HCT116 (cell line): ENCODE results near the gene SHF. TPM values are rescaled to one million over a fixed set of nuclear protein-coding genes. Genes with fewer than 3 reads are reported as not detected.

ENCODE experiments used
- ATAC-seq: fragments of 200-7000 bp; cut with Tn5 transposase; 2 replicates; pipeline ENCODE4 v1.9.1; 2020; ENCODE audit warnings: mild to moderate bottlenecking, moderate library complexity
- BruUV-seq: library from RNA; stranded (reverse); fragments of 400-500 nt; replicated peaks from 2 replicates; lab custom pipeline; 2021; lab: Mats Ljungman, UMichigan
- CTCF ChIA-PET: fragments of 300-600 bp; sonication (Branson Sonifier 250); formaldehyde crosslinking; loops from one replicate; lab custom pipeline; 2021; ENCODE audit warnings: antibody characterized with exemption; lab: Charles Lee
- POLR2A ChIA-PET: fragments of 300-600, 350-600 bp; sonication (Branson Sonifier 250); formaldehyde crosslinking; loops from one replicate; lab custom pipeline; 2021; ENCODE audit warnings: antibody characterized with exemption; lab: Charles Lee
- RAD21 ChIA-PET, 2 experiments: fragments of 300-600 bp; sonication (Branson Sonifier 250); formaldehyde crosslinking; loops; one replicate each; lab custom pipeline; 2023; ENCODE audit warnings: low total read pairs in 2 of 2; ENCODE audit not compliant: uncharacterized antibody in 2 of 2, unreplicated experiment in 2 of 2, low non-redundant PET in 1 of 2; lab: Charles Lee
- DNase-seq: peaks from one replicate; pipeline ENCODE4 v3.0.0-alpha.2; 2010; ENCODE audit warnings: low read depth, low spot score
- H2AFZ ChIP-seq: fragments of 200-600 bp; shearing (Covaris generic), sonication (generic); 2 replicates; pipeline ENCODE4 v1.6.1; 2017; ENCODE audit warnings: low read depth, mixed run types, mixed read lengths, antibody characterized with exemption, low read length; ENCODE audit not compliant: poor library complexity, severe bottlenecking
- H3K27ac ChIP-seq: 2 replicates; pipeline ENCODE4 v1.5.1; 2012; ENCODE audit warnings: low read depth, low read length
- H3K27me3 ChIP-seq: fragments of 200-600 bp; sonication (generic); 2 replicates; pipeline ENCODE4 v1.6.1; 2016; ENCODE audit warnings: mixed run types, low read length, mixed read lengths; ENCODE audit not compliant: insufficient read depth
- H3K36me3 ChIP-seq, 2 experiments: fragments of 200-500 bp in 1 of 2; fragments of 200-600 bp in 1 of 2; sonication (Bioruptor generic) in 1 of 2; sonication (generic) in 1 of 2; 2 replicates each; pipeline versions ENCODE4 v1.5.1 to v1.6.1; 2014 to 2016; ENCODE audit warnings: low read length in 2 of 2, inconsistent platforms in 1 of 2, mixed read lengths in 1 of 2, mixed run types in 1 of 2; ENCODE audit not compliant: insufficient read depth in 2 of 2, control insufficient read depth in 1 of 2
- H3K4me1 ChIP-seq, 2 experiments: fragments of 200-600 bp in 1 of 2; sonication (generic) in 1 of 2; 2 replicates each; pipeline versions ENCODE4 v1.5.1 to v1.6.1; 2012 to 2017; ENCODE audit warnings: low read length in 2 of 2, inconsistent platforms in 1 of 2, mild to moderate bottlenecking in 1 of 2, mixed read lengths in 1 of 2, mixed run types in 1 of 2, moderate library complexity in 1 of 2; ENCODE audit not compliant: insufficient read depth in 2 of 2, control insufficient read depth in 1 of 2
- H3K4me2 ChIP-seq: fragments of 200-600 bp; sonication (generic); 2 replicates; pipeline ENCODE4 v1.6.1; 2017; ENCODE audit warnings: mixed run types, low read length, mixed read lengths
- H3K4me3 ChIP-seq, 2 experiments: fragments of 200-600 bp in 1 of 2; sonication (generic) in 1 of 2; replicated peaks in 1 of 2; 2 replicates each; pipeline ENCODE4 v1.5.1; 2011 to 2016; ENCODE audit warnings: low read length in 2 of 2, control low read depth in 1 of 2, low read depth in 1 of 2, mild to moderate bottlenecking in 1 of 2, mixed read lengths in 1 of 2, mixed run types in 1 of 2
- H3K79me2 ChIP-seq: fragments of 200-600 bp; sonication (generic); 2 replicates; pipeline ENCODE4 v1.6.1; 2017; ENCODE audit warnings: mild to moderate bottlenecking, mixed run types, low read length, moderate library complexity, mixed read lengths; ENCODE audit not compliant: insufficient read depth
- H3K9ac ChIP-seq: fragments of 200-600 bp; sonication (generic); 2 replicates; pipeline ENCODE4 v1.6.1; 2016; ENCODE audit warnings: low read length, mixed read lengths
- H3K9me2 ChIP-seq: fragments of 200-600 bp; sonication (generic), shearing (Covaris generic); 2 replicates; pipeline ENCODE4 v1.6.1; 2017; ENCODE audit warnings: mixed run types, mild to moderate bottlenecking, moderate library complexity; ENCODE audit not compliant: insufficient read depth
- H3K9me3 ChIP-seq, 2 experiments: fragments of 200-500 bp in 1 of 2; fragments of 200-600 bp in 1 of 2; sonication (Bioruptor generic) in 1 of 2; sonication (generic) in 1 of 2; 2 replicates each; pipeline ENCODE4 v1.6.1; 2014 to 2017; ENCODE audit warnings: low read length in 2 of 2, mixed read lengths in 2 of 2, inconsistent platforms in 1 of 2, low read depth in 1 of 2, mild to moderate bottlenecking in 1 of 2, mixed run types in 1 of 2, moderate library complexity in 1 of 2; ENCODE audit not compliant: control insufficient read depth in 1 of 2, insufficient read depth in 1 of 2
- H4K20me1 ChIP-seq: fragments of 200-600 bp; sonication (generic), shearing (Covaris generic); 2 replicates; pipeline ENCODE4 v1.6.1; 2017; ENCODE audit warnings: mixed run types, mild to moderate bottlenecking, moderate library complexity; ENCODE audit not compliant: insufficient read depth
- CTCF ChIP-seq, 3 experiments: fragments of 200-600 bp in 1 of 3; sonication (generic) in 1 of 3; IDR thresholded peaks in 2 of 3; conservative IDR thresholded peaks in 1 of 3; 2 replicates each; pipeline ENCODE4 v1.5.1; 2012 to 2017; ENCODE audit warnings: low read depth in 2 of 3, low read length in 2 of 3, antibody characterized with exemption in 1 of 3, borderline replicate concordance in 1 of 3, control low read depth in 1 of 3, mild to moderate bottlenecking in 1 of 3, mixed read lengths in 1 of 3, mixed run types in 1 of 3, moderate library complexity in 1 of 3; ENCODE audit not compliant: insufficient read depth in 1 of 3
- EZH2 ChIP-seq: fragments of 200-600 bp; sonication (generic); IDR thresholded peaks from 2 replicates; pipeline ENCODE4 v1.6.1; 2017; ENCODE audit warnings: antibody characterized with exemption, mixed run types
- RAD21 ChIP-seq: IDR thresholded peaks from 2 replicates; pipeline ENCODE4 v1.6.1; 2012; ENCODE audit warnings: low read depth, mild to moderate bottlenecking
- SIN3A ChIP-seq: IDR thresholded peaks from 2 replicates; pipeline ENCODE4 v1.6.1; 2012; ENCODE audit warnings: low read depth
- intact Hi-C: fragments of 100-400 bp; cut with micrococcal nuclease; formaldehyde crosslinking; loops from 2 replicates; pipeline ENCODE4 v1.10.0; 2022
- total RNA-seq: library from RNA; stranded (reverse); gene quantifications from one replicate; pipeline ENCODE4 v1.2.1, GENCODE V29; 2021; ENCODE audit not compliant: unreplicated experiment

Gene SHF
- total RNA-seq, 1 experiment from 2014 or later, result 2.6 TPM

GRCh38 chr15:45221967-45222366, 34.2 kb upstream of the SHF start:
- TF ChIP-seq CTCF (IDR thresholded peaks at IDR 0.05 in 2 of 3, conservative IDR thresholded peaks at IDR 0.05 in 1 of 3; ENCODE audit: borderline replicate concordance in 1 of 3, insufficient read depth in 1 of 3, low read depth in 2 of 3, low read length in 2 of 3) (peak in 2 of 3 experiments; percentile 33 to 38; a peak in 3 of 6 replicates), RAD21 (no peak)
- TF ChIP-seq, all 23 proteins: peak for 1
- Histone ChIP-seq H3K4me2 (no peak overlapping the region), H3K9me2 (no peaks in the 10 kb centered on the region), H3K9me3 (no peaks in the 10 kb centered on the region), H3K4me1 (no peaks in the 10 kb centered on the region), H3K4me3 (no peak overlapping the region), H3K9ac (no peak overlapping the region), H3K79me2 (no peaks in the 10 kb centered on the region), H3K36me3 (no peaks in the 10 kb centered on the region), H2AFZ (no peak overlapping the region), H3K27me3 (no peaks in the 10 kb centered on the region), H4K20me1 (no peaks in the 10 kb centered on the region), H3K27ac (no peak overlapping the region)
- no TSS peak for BruUV-seq
- intact Hi-C loops, result no loop called here
- ATAC-seq (peak; percentile 73), DNase-seq (no peak)
- ChIA-PET POLR2A (no interaction called here), RAD21 (no interaction called here), CTCF (no interaction called here)

GRCh38 chr15:45221053-45221599, 33.4 kb upstream of the SHF start:
- ChIA-PET CTCF (interaction anchor here (1.5 kb wide), 1 partner anchor 16 kb away, joined by 3 read pairs; no protein-coding TSS in a partner anchor), RAD21 (no interaction called here), POLR2A (no interaction called here)
- no peak overlapping the region for H3K4me3 ChIP-seq
- no peaks in the 10 kb centered on the region for H3K9me2 ChIP-seq
- no peaks in the 10 kb centered on the region for H3K79me2 ChIP-seq
- intact Hi-C loops, result no loop called here
- no peak for ATAC-seq
- no TSS peak for BruUV-seq
- no peaks in the 10 kb centered on the region for H3K9me3 ChIP-seq
- no peak overlapping the region for H3K9ac ChIP-seq
- H3K4me1 ChIP-seq, result no peaks in the 10 kb centered on the region
- no peak for DNase-seq
- no peak overlapping the region for H3K4me2 ChIP-seq
- no peaks in the 10 kb centered on the region for H3K36me3 ChIP-seq
- H3K27me3 ChIP-seq, result no peaks in the 10 kb centered on the region
- no peaks in the 10 kb centered on the region for H4K20me1 ChIP-seq
- TF ChIP-seq SIN3A (no peak), EZH2 (no peak)
- H2AFZ ChIP-seq, result no peak overlapping the region
- no peak overlapping the region for H3K27ac ChIP-seq
